ENCODE results near the gene ERP44.

Gene ERP44

GRCh38 chr9:100058699-100059579, 39.9 kb downstream of the ERP44 start:
- H3K36me3 ChIP-seq (ENCODE audit: insufficient read depth, insufficient read length, low read length) = peaks cover 5% of the 10 kb centered on the region
- no peaks in the 10 kb centered on the region for H3K4me1 ChIP-seq (ENCODE audit: insufficient read depth, insufficient read length)
- H3K4me3 ChIP-seq (ENCODE audit: insufficient read length, low read depth) = no peak overlapping the region
- no peak for TF ChIP-seq YY1 (IDR thresholded peaks at IDR 0.05; ENCODE audit: insufficient read depth, insufficient read length)
- no peak for TF ChIP-seq ZNF274 (IDR thresholded peaks at IDR 0.05; ENCODE audit: low read depth, low read length)
- no peak for TF ChIP-seq SUZ12 (IDR thresholded peaks at IDR 0.05; ENCODE audit: extremely low read depth, insufficient read depth, insufficient read length)
- no peak for DNase-seq (ENCODE audit: low read depth, low spot score)
- no peaks in the 10 kb centered on the region for H3K9me3 ChIP-seq (ENCODE audit: insufficient read depth, low read length)
- no peak overlapping the region for H3K9ac ChIP-seq (ENCODE audit: insufficient read length, low read depth)
- H3K27me3 ChIP-seq (ENCODE audit: insufficient read depth, insufficient read length) = no peaks in the 10 kb centered on the region

DNA sequence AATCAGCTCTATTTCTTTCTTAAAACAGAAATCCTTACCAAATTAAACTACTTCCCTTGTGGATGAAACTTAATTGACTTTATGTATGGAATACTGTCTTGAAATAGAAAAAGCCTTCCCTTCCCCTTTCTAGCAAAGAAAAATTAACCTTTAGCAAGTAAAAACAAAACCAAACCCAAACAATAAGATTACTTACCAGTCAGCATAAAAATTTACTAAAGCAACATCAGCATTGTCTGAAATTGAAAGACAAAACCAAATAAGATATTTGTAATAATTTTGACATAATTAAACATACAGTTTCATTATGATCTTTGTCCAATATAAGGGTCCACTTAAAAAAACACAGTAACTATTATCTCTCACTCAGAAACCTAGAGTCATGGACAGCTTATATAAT, 41.2 kb downstream of the ERP44 start:
- H3K9ac ChIP-seq (ENCODE audit: insufficient read length, low read depth) = no peak overlapping the region
- H3K4me3 ChIP-seq (ENCODE audit: insufficient read length, low read depth) = no peak overlapping the region
- no peak for TF ChIP-seq YY1 (IDR thresholded peaks at IDR 0.05; ENCODE audit: insufficient read depth, insufficient read length)
- no peak for TF ChIP-seq ZNF274 (IDR thresholded peaks at IDR 0.05; ENCODE audit: low read depth, low read length)
- TF ChIP-seq SUZ12 (IDR thresholded peaks at IDR 0.05; ENCODE audit: extremely low read depth, insufficient read depth, insufficient read length) = no peak
- no peaks in the 10 kb centered on the region for H3K27me3 ChIP-seq (ENCODE audit: insufficient read depth, insufficient read length)
- DNase-seq (ENCODE audit: low read depth, low spot score) = no peak
- H3K4me1 ChIP-seq (ENCODE audit: insufficient read depth, insufficient read length) = no peaks in the 10 kb centered on the region
- peaks cover 5% of the 10 kb centered on the region for H3K36me3 ChIP-seq (ENCODE audit: insufficient read depth, insufficient read length, low read length)
- no peaks in the 10 kb centered on the region for H3K9me3 ChIP-seq (ENCODE audit: insufficient read depth, low read length)

DNA sequence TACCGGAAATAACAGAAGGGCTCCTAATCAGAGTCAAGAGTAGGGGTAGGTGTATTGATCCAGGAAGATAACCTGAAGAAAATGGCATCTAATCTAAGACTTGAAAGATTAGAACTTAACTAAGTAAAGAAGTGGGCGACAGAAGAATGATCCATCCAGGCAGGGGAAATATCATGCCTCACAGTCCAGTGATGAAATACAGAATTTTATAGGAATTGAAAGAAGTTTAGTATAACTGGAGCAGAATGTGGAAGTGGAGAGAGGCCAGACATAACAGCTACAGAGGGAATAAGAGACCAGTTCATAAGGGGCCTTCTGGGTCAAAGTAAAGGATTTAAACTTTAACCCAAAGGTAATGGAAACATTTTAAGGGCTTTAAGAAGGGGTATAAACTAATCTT, 42.2 kb downstream of the ERP44 start:
- Histone ChIP-seq H3K27me3 (ENCODE audit: insufficient read depth, insufficient read length) (no peaks in the 10 kb centered on the region), H3K36me3 (ENCODE audit: insufficient read depth, insufficient read length, low read length) (peaks cover 9% of the 10 kb centered on the region), H3K4me1 (ENCODE audit: insufficient read depth, insufficient read length) (no peaks in the 10 kb centered on the region), H3K9me3 (ENCODE audit: insufficient read depth, low read length) (no peaks in the 10 kb centered on the region), H3K4me3 (ENCODE audit: insufficient read length, low read depth) (no peak overlapping the region), H3K9ac (ENCODE audit: insufficient read length, low read depth) (no peak overlapping the region)
- TF ChIP-seq SUZ12 (IDR thresholded peaks at IDR 0.05; ENCODE audit: extremely low read depth, insufficient read depth, insufficient read length) = no peak
- no peak for TF ChIP-seq ZNF274 (IDR thresholded peaks at IDR 0.05; ENCODE audit: low read depth, low read length)
- no peak for TF ChIP-seq YY1 (IDR thresholded peaks at IDR 0.05; ENCODE audit: insufficient read depth, insufficient read length)
- DNase-seq (ENCODE audit: low read depth, low spot score) = no peak

GRCh38 chr9:100052375-100052774, 46.4 kb downstream of the ERP44 start:
- TF ChIP-seq YY1 (IDR thresholded peaks at IDR 0.05; ENCODE audit: insufficient read depth, insufficient read length) (no peak), ZNF274 (IDR thresholded peaks at IDR 0.05; ENCODE audit: low read depth, low read length) (no peak), SUZ12 (IDR thresholded peaks at IDR 0.05; ENCODE audit: extremely low read depth, insufficient read depth, insufficient read length) (no peak)
- Histone ChIP-seq H3K4me1 (ENCODE audit: insufficient read depth, insufficient read length) (no peaks in the 10 kb centered on the region), H3K36me3 (ENCODE audit: insufficient read depth, insufficient read length, low read length) (peaks cover 17% of the 10 kb centered on the region), H3K9ac (ENCODE audit: insufficient read length, low read depth) (no peak overlapping the region), H3K4me3 (ENCODE audit: insufficient read length, low read depth) (no peak overlapping the region), H3K27me3 (ENCODE audit: insufficient read depth, insufficient read length) (no peaks in the 10 kb centered on the region), H3K9me3 (ENCODE audit: insufficient read depth, low read length) (no peaks in the 10 kb centered on the region)
- DNase-seq (ENCODE audit: low read depth, low spot score) = no peak

DNA sequence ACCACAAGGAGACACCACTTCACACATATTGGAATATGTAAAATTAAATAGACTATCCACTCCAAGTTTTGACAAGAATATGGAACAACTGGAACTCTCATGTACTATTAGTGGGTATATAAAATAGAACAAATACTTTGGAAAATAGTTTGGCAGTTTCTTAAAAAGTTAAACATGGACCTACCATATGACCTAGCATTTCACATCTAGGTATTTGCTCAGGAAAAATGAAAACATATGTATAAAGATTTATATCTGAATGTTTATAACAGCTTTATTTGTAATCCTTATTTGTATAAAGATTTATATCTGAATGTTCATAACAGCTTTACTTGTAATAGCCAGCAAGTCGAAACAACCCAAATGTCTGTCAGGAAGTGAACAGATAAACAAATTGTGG, 49.2 kb downstream of the ERP44 start:
- H3K27me3 ChIP-seq (ENCODE audit: insufficient read depth, insufficient read length) = no peaks in the 10 kb centered on the region

DNA sequence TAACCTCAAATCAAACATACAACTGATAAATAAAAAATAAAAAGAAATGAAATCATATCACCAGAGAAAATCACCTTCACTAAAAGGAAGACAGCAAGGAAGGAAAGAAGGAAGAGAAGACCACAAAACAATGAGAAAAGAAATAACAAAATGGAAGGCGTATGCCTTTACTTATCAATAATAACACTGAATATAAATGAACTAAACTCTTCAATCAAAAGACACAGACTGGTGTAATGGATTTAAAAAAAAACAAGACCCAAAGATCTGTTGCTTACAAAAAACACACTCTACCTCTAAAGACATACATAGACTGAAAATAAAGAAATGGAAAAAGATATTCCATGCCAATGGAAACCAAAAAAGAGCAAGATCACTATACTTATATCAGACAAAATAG, 60.3 kb downstream of the ERP44 start:
- TF ChIP-seq YY1 (IDR thresholded peaks at IDR 0.05; ENCODE audit: insufficient read depth, insufficient read length) (no peak), SUZ12 (IDR thresholded peaks at IDR 0.05; ENCODE audit: extremely low read depth, insufficient read depth, insufficient read length) (no peak), ZNF274 (IDR thresholded peaks at IDR 0.05; ENCODE audit: low read depth, low read length) (no peak)
- DNase-seq (ENCODE audit: low read depth, low spot score) = no peak
- H3K9ac ChIP-seq (ENCODE audit: insufficient read length, low read depth) = no peak overlapping the region

More for the DNA sequence above, 49.2 kb downstream of the ERP44 start:
- no peak overlapping the region for H3K4me3 ChIP-seq (ENCODE audit: insufficient read length, low read depth)
- DNase-seq (ENCODE audit: low read depth, low spot score) = no peak
- H3K4me1 ChIP-seq (ENCODE audit: insufficient read depth, insufficient read length) = no peaks in the 10 kb centered on the region
- H3K9me3 ChIP-seq (ENCODE audit: insufficient read depth, low read length) = no peaks in the 10 kb centered on the region
- H3K36me3 ChIP-seq (ENCODE audit: insufficient read depth, insufficient read length, low read length) = peaks cover 17% of the 10 kb centered on the region
- H3K9ac ChIP-seq (ENCODE audit: insufficient read length, low read depth) = no peak overlapping the region
- no peak for TF ChIP-seq ZNF274 (IDR thresholded peaks at IDR 0.05; ENCODE audit: low read depth, low read length)
- TF ChIP-seq SUZ12 (IDR thresholded peaks at IDR 0.05; ENCODE audit: extremely low read depth, insufficient read depth, insufficient read length) = no peak
- no peak for TF ChIP-seq YY1 (IDR thresholded peaks at IDR 0.05; ENCODE audit: insufficient read depth, insufficient read length)

GRCh38 chr9:100033877-100034551, 64.8 kb downstream of the ERP44 start:
- no peaks in the 10 kb centered on the region for H3K27me3 ChIP-seq (ENCODE audit: insufficient read depth, insufficient read length)
- H3K4me3 ChIP-seq (ENCODE audit: insufficient read length, low read depth) = no peak overlapping the region
- TF ChIP-seq ZNF274 (IDR thresholded peaks at IDR 0.05; ENCODE audit: low read depth, low read length) = no peak
- no peak for TF ChIP-seq YY1 (IDR thresholded peaks at IDR 0.05; ENCODE audit: insufficient read depth, insufficient read length)
- no peak for TF ChIP-seq SUZ12 (IDR thresholded peaks at IDR 0.05; ENCODE audit: extremely low read depth, insufficient read depth, insufficient read length)
- no peaks in the 10 kb centered on the region for H3K4me1 ChIP-seq (ENCODE audit: insufficient read depth, insufficient read length)
- no peak for DNase-seq (ENCODE audit: low read depth, low spot score)
- H3K9me3 ChIP-seq (ENCODE audit: insufficient read depth, low read length) = peaks cover 12% of the 10 kb centered on the region; the same call in 1 of the 2 replicates
- peaks cover 3% of the 10 kb centered on the region for H3K36me3 ChIP-seq (ENCODE audit: insufficient read depth, insufficient read length, low read length)
- no peak overlapping the region for H3K9ac ChIP-seq (ENCODE audit: insufficient read length, low read depth)

More for the DNA sequence above, 60.3 kb downstream of the ERP44 start:
- H3K36me3 ChIP-seq (ENCODE audit: insufficient read depth, insufficient read length, low read length) = no peaks in the 10 kb centered on the region
- H3K27me3 ChIP-seq (ENCODE audit: insufficient read depth, insufficient read length) = no peaks in the 10 kb centered on the region
- H3K4me1 ChIP-seq (ENCODE audit: insufficient read depth, insufficient read length) = no peaks in the 10 kb centered on the region
- no peak overlapping the region for H3K4me3 ChIP-seq (ENCODE audit: insufficient read length, low read depth)
- peaks cover 1% of the 10 kb centered on the region for H3K9me3 ChIP-seq (ENCODE audit: insufficient read depth, low read length)

Measured in NT2/D1 (cell line).